ENCODE results near the gene KIAA0753. TPM values are rescaled to one million over a fixed set of nuclear protein-coding genes. Genes with fewer than 3 reads are reported as not detected.
"Not testable (repeated sequence)": the region's sequence is repeated elsewhere in the genome, so short reads cannot be mapped to it uniquely, and the experiment has no call there.

KIAA0753 gene
- total RNA-seq, 1 donor from 2014 or later: 24.0 TPM

GRCh38 chr17:6661464-6661848 lies 20.9 kb upstream of the KIAA0753 start:
- peaks cover 3% of the 10 kb centered on the region for H3K4me1 Mint-ChIP-seq (ENCODE audit: unreplicated experiment)
- TF ChIP-seq CTCF (IDR thresholded peaks at IDR 0.05): no peak
- no peaks in the 10 kb centered on the region for H3K9me3 Mint-ChIP-seq (ENCODE audit: unreplicated experiment)
- DNase-seq (ENCODE audit: extremely low spot score, unreplicated experiment): no peak
- no peak overlapping the region for H3K4me3 Mint-ChIP-seq (ENCODE audit: unreplicated experiment)
- peaks cover 49% of the 10 kb centered on the region for H3K27me3 Mint-ChIP-seq (ENCODE audit: unreplicated experiment)
- peaks cover 3% of the 10 kb centered on the region for H3K36me3 Mint-ChIP-seq (ENCODE audit: unreplicated experiment)
- no peak overlapping the region for H3K27ac Mint-ChIP-seq (ENCODE audit: unreplicated experiment)

GRCh38 chr17:6660805-6661463 lies 20.4 kb upstream of the KIAA0753 start:
- no peak for TF ChIP-seq CTCF (IDR thresholded peaks at IDR 0.05)
- Mint-ChIP-seq H3K36me3 (ENCODE audit: unreplicated experiment) (peaks cover 3% of the 10 kb centered on the region), H3K27me3 (ENCODE audit: unreplicated experiment) (peaks cover 52% of the 10 kb centered on the region), H3K4me1 (ENCODE audit: unreplicated experiment) (peaks cover 6% of the 10 kb centered on the region), H3K4me3 (ENCODE audit: unreplicated experiment) (no peak overlapping the region), H3K9me3 (ENCODE audit: unreplicated experiment) (no peaks in the 10 kb centered on the region), H3K27ac (ENCODE audit: unreplicated experiment) (no peak overlapping the region)
- DNase-seq (ENCODE audit: extremely low spot score, unreplicated experiment): no peak

- no peak overlapping the region for H3K27ac Mint-ChIP-seq (ENCODE audit: unreplicated experiment)
- no peak for DNase-seq (ENCODE audit: extremely low spot score, unreplicated experiment)
- H3K4me3 Mint-ChIP-seq (ENCODE audit: unreplicated experiment): no peak overlapping the region
- peaks cover 3% of the 10 kb centered on the region for H3K36me3 Mint-ChIP-seq (ENCODE audit: unreplicated experiment)
- TF ChIP-seq CTCF (IDR thresholded peaks at IDR 0.05): no peak
- H3K27me3 Mint-ChIP-seq (ENCODE audit: unreplicated experiment): peaks cover 58% of the 10 kb centered on the region
- no peaks in the 10 kb centered on the region for H3K9me3 Mint-ChIP-seq (ENCODE audit: unreplicated experiment)
- H3K4me1 Mint-ChIP-seq (ENCODE audit: unreplicated experiment): peaks cover 12% of the 10 kb centered on the region
Measured at GRCh38 chr17:6660101-6660500, 19.6 kb upstream of the KIAA0753 start.

- not testable (repeated sequence) for H3K27ac Mint-ChIP-seq (ENCODE audit: unreplicated experiment); H3K4me3 Mint-ChIP-seq (ENCODE audit: unreplicated experiment); H3K9me3 Mint-ChIP-seq (ENCODE audit: unreplicated experiment); H3K36me3 Mint-ChIP-seq (ENCODE audit: unreplicated experiment)
- peak; percentile 63 for DNase-seq (ENCODE audit: extremely low spot score, unreplicated experiment)
- H3K4me1 Mint-ChIP-seq (ENCODE audit: unreplicated experiment): peaks cover 19% of the 10 kb centered on the region
- H3K27me3 Mint-ChIP-seq (ENCODE audit: unreplicated experiment): peaks cover 68% of the 10 kb centered on the region
Measured at GRCh38 chr17:6658411-6658810, 17.9 kb upstream of the KIAA0753 start.

GRCh38 chr17:6657633-6658287 lies 17.2 kb upstream of the KIAA0753 start:
- H3K4me1 Mint-ChIP-seq (ENCODE audit: unreplicated experiment): peaks cover 26% of the 10 kb centered on the region
- H3K27me3 Mint-ChIP-seq (ENCODE audit: unreplicated experiment): peaks cover 69% of the 10 kb centered on the region
- no peak for TF ChIP-seq CTCF (IDR thresholded peaks at IDR 0.05)
- H3K27ac Mint-ChIP-seq (ENCODE audit: unreplicated experiment): no peak overlapping the region
- no peak overlapping the region for H3K4me3 Mint-ChIP-seq (ENCODE audit: unreplicated experiment)
- peaks cover 4% of the 10 kb centered on the region for H3K9me3 Mint-ChIP-seq (ENCODE audit: unreplicated experiment)
- DNase-seq (ENCODE audit: extremely low spot score, unreplicated experiment): peak; percentile 56
- peaks cover 8% of the 10 kb centered on the region for H3K36me3 Mint-ChIP-seq (ENCODE audit: unreplicated experiment)

- peaks cover 32% of the 10 kb centered on the region for H3K4me1 Mint-ChIP-seq (ENCODE audit: unreplicated experiment)
- H3K27ac Mint-ChIP-seq (ENCODE audit: unreplicated experiment); H3K9me3 Mint-ChIP-seq (ENCODE audit: unreplicated experiment); DNase-seq (ENCODE audit: extremely low spot score, unreplicated experiment); H3K36me3 Mint-ChIP-seq (ENCODE audit: unreplicated experiment): not testable (repeated sequence)
- peak overlapping the region; percentile 38 for H3K4me3 Mint-ChIP-seq (ENCODE audit: unreplicated experiment)
- H3K27me3 Mint-ChIP-seq (ENCODE audit: unreplicated experiment): peaks cover 61% of the 10 kb centered on the region
Measured at GRCh38 chr17:6656797-6657632, 16.5 kb upstream of the KIAA0753 start.

- not testable (repeated sequence) for H3K9me3 Mint-ChIP-seq (ENCODE audit: unreplicated experiment); H3K27ac Mint-ChIP-seq (ENCODE audit: unreplicated experiment); DNase-seq (ENCODE audit: extremely low spot score, unreplicated experiment); H3K36me3 Mint-ChIP-seq (ENCODE audit: unreplicated experiment)
- H3K4me3 Mint-ChIP-seq (ENCODE audit: unreplicated experiment): peak overlapping the region; percentile 72
- H3K27me3 Mint-ChIP-seq (ENCODE audit: unreplicated experiment): peaks cover 52% of the 10 kb centered on the region
- H3K4me1 Mint-ChIP-seq (ENCODE audit: unreplicated experiment): peaks cover 32% of the 10 kb centered on the region
Measured at GRCh38 chr17:6655732-6656361, 15.3 kb upstream of the KIAA0753 start.
